KMS-11 (cell line): ENCODE data around the gene EVC2.
"Not testable (repeated sequence)": the region's sequence is repeated elsewhere in the genome, so short reads cannot be mapped to it uniquely, and the experiment has no call there.

Experiments
- H2AFZ ChIP-seq: fragments of 200-600 bp; sonication (generic); 2 replicates; pipeline ENCODE4 v1.6.1; 2016; ENCODE audit warnings: antibody characterized with exemption, mixed run types, low read depth
- H3K27ac ChIP-seq: fragments of 200-600 bp; sonication (generic); 2 replicates; pipeline ENCODE4 v1.6.1; 2016; ENCODE audit warnings: mild to moderate bottlenecking, mixed run types
- H3K27me3 ChIP-seq: fragments of 200-600 bp; sonication (generic); 2 replicates; pipeline ENCODE4 v1.6.1; 2017; ENCODE audit warnings: mild to moderate bottlenecking, low read depth, mixed run types, moderate library complexity; ENCODE audit not compliant: insufficient read depth
- H3K36me3 ChIP-seq: fragments of 200-600 bp; sonication (generic); 2 replicates; pipeline ENCODE4 v1.6.1; 2017; ENCODE audit warnings: mild to moderate bottlenecking, mixed run types; ENCODE audit not compliant: insufficient read depth
- H3K4me1 ChIP-seq: fragments of 200-600 bp; sonication (generic); 2 replicates; pipeline ENCODE4 v1.6.1; 2016; ENCODE audit warnings: mild to moderate bottlenecking, low read depth, mixed run types; ENCODE audit not compliant: poor library complexity, severe bottlenecking
- H3K4me2 ChIP-seq: fragments of 200-600 bp; sonication (generic); 2 replicates; pipeline ENCODE4 v1.7.0; 2016; ENCODE audit warnings: mild to moderate bottlenecking, mixed run types
- H3K4me3 ChIP-seq: fragments of 200-600 bp; sonication (generic); IDR thresholded peaks from 2 replicates; pipeline ENCODE4 v1.6.1; 2017; ENCODE audit warnings: low read depth, low read length, mixed read lengths; ENCODE audit not compliant: insufficient read depth
- H3K79me2 ChIP-seq: fragments of 200-600 bp; sonication (generic); 2 replicates; pipeline ENCODE4 v1.6.1; 2016; ENCODE audit warnings: low read depth, mixed run types; ENCODE audit not compliant: insufficient read depth
- H3K9ac ChIP-seq: fragments of 200-600 bp; sonication (generic); 2 replicates; pipeline ENCODE4 v1.6.1; 2016; ENCODE audit warnings: mild to moderate bottlenecking, mixed run types
- H4K20me1 ChIP-seq: fragments of 200-600 bp; sonication (generic); 2 replicates; pipeline ENCODE4 v1.6.1; 2016; ENCODE audit warnings: mild to moderate bottlenecking, mixed run types; ENCODE audit not compliant: insufficient read depth
- CTCF ChIP-seq: fragments of 200-600 bp; sonication (generic); conservative IDR thresholded peaks from 2 replicates; pipeline ENCODE4 v1.6.1; 2017; ENCODE audit warnings: low read depth, mild to moderate bottlenecking, antibody characterized with exemption, low read length, moderate library complexity, mixed read lengths

Gene EVC2

DNA sequence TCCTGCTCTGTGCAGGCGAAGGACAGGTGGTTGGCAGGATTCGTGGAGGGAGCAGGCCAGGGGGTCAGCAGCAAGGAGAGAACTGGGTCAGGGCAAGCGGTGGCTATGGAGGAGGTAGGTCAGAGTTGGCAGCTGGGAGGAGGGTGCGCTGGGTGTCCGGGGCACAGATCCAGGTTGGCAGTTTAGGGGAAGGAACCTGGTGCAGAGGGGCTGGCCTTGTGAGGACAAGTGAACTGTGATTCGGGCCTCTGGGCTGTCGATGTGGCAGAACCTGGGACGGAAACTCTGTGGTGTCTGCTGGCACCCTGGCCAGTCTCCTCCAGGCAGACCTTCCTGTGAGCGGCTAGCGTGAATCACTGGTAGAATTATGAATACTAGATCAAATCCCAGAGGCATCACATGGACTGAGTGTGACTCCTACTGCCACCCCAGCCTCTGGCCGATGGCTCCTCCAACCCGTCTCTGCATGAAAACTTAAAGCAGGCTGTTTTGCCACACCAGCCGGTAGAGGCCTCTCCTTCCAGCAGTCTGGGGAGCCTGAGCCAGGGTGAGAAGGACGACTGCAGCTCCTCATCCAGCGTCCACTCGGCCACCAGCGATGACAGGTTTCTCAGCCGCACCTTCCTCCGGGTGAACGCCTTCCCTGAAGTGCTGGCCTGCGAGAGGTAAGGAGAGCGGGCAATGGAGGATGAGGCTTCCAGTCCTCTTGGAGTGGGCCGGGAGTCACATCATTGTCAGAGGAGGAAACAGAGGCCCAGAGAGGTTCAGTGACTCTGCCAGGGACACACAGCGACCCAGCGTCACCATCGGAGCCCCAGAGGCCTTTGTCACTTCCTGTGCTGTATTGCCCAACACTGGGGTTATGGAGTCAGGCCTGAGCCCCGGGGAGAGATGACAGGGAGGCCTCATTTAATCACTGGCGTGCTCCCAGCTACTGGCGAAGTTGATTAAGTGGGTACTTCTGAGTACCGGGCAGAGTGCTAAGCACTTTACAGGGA, 22.9 kb upstream of the EVC2 start:
- H3K36me3 ChIP-seq, result no peaks in the 10 kb centered on the region
- H3K27ac ChIP-seq, result no peak overlapping the region
- no peak overlapping the region for H3K4me3 ChIP-seq
- H3K9ac ChIP-seq, result no peak overlapping the region
- H4K20me1 ChIP-seq, result no peaks in the 10 kb centered on the region
- no peaks in the 10 kb centered on the region for H3K4me1 ChIP-seq
- TF ChIP-seq CTCF, result no peak
- H2AFZ ChIP-seq, result no peak overlapping the region
- no peak overlapping the region for H3K4me2 ChIP-seq
- H3K79me2 ChIP-seq, result no peaks in the 10 kb centered on the region
- H3K27me3 ChIP-seq, result no peaks in the 10 kb centered on the region

- 0 out of 2 replicates have a peak, but pooled peaks cover 7% of the 10 kb centered on the region for H3K79me2 ChIP-seq
- H3K27me3 ChIP-seq, result no peaks in the 10 kb centered on the region
- no peak overlapping the region for H3K4me2 ChIP-seq
- H3K36me3 ChIP-seq, result no peaks in the 10 kb centered on the region
- no peak overlapping the region for H3K4me3 ChIP-seq
- H3K4me1 ChIP-seq, result no peaks in the 10 kb centered on the region
- TF ChIP-seq CTCF, result no peak
- no peaks in the 10 kb centered on the region for H4K20me1 ChIP-seq
- H3K9ac ChIP-seq, result no peak overlapping the region
- H3K27ac ChIP-seq, result no peak overlapping the region
- no peak overlapping the region for H2AFZ ChIP-seq
These were observed 22.1 kb upstream of the EVC2 start for GRCh38 chr4:5730436-5730835.

- not testable (repeated sequence) for H3K27ac ChIP-seq, H3K79me2 ChIP-seq, H3K4me2 ChIP-seq, H4K20me1 ChIP-seq, H3K27me3 ChIP-seq, H3K9ac ChIP-seq, H3K36me3 ChIP-seq, H2AFZ ChIP-seq, H3K4me3 ChIP-seq, H3K4me1 ChIP-seq
These were observed 20.1 kb upstream of the EVC2 start for GRCh38 chr4:5728412-5728811.

- H3K79me2 ChIP-seq, result peaks cover 12% of the 10 kb centered on the region; the same call in 1 of the 2 replicates
- H3K4me1 ChIP-seq, result no peaks in the 10 kb centered on the region
- H3K36me3 ChIP-seq, result no peaks in the 10 kb centered on the region
- H3K27ac ChIP-seq, result no peak overlapping the region
- H3K4me3 ChIP-seq, result no peak overlapping the region
- H3K27me3 ChIP-seq, result no peaks in the 10 kb centered on the region
- no peaks in the 10 kb centered on the region for H4K20me1 ChIP-seq
- no peak overlapping the region for H3K9ac ChIP-seq
- no peak overlapping the region for H3K4me2 ChIP-seq
- no peak overlapping the region for H2AFZ ChIP-seq
- TF ChIP-seq CTCF, result no peak
These were observed 16.0 kb upstream of the EVC2 start for GRCh38 chr4:5724377-5724776.

DNA sequence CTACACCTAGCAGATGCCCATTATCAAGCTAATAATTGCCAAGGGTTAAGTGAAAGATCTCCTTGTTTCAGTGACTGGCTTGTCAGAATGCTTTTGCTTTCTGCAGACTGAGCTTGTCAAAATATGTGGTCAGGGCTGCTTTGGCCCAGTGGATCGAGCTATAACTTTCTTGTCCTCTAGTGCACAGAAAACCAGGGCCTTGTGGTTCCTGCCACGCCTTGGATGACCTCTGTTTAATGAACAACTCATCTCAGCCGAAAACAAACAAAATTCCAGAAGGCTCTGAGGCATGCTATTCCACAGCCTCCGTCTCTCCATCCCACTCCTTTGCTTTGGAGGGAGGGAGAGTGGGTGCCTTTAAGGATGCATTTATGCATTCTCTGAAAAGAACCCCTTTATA, 14.0 kb upstream of the EVC2 start:
- no peak for TF ChIP-seq CTCF
- Histone ChIP-seq H3K4me2 (no peak overlapping the region), H4K20me1 (no peaks in the 10 kb centered on the region), H3K79me2 (peaks cover 21% of the 10 kb centered on the region), H3K9ac (no peak overlapping the region), H2AFZ (no peak overlapping the region), H3K4me1 (no peaks in the 10 kb centered on the region), H3K4me3 (no peak overlapping the region), H3K27ac (no peak overlapping the region), H3K36me3 (no peaks in the 10 kb centered on the region), H3K27me3 (no peaks in the 10 kb centered on the region)
